Activated CD8-positive, alpha-beta memory T cell treated with anti-CD3 and anti-CD28 coated beads, Interleukin-2, amount 50 U/mL, for 1 hour (primary cell): Measurements from ENCODE around the gene NUDT3.
A peak's percentile ranks its signal among the peaks of the same experiment; 100 is the strongest.

Experiments used
- DNase-seq: peaks from one replicate; pipeline ENCODE4 v3.0.0-alpha.2; 2020; ENCODE audit errors: extremely low read depth

The NUDT3 gene

DNA sequence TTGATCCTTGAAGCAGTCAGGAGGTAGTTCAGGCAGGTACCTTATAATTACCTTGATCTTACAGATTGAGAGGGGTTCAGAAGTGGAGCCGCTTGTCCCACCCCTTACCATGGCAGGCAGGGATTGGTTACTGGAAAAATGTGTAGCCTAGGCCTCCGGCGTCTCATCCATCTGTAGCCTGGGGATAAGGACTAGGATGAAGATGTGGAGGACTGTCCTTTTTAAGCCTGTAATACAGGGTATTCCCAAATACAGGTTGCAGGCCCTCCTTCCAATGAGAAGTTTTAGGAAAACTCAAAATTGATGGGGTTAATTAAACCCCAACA lies 153.0 kb downstream of the NUDT3 start:
- DNase-seq: no peak

DNA sequence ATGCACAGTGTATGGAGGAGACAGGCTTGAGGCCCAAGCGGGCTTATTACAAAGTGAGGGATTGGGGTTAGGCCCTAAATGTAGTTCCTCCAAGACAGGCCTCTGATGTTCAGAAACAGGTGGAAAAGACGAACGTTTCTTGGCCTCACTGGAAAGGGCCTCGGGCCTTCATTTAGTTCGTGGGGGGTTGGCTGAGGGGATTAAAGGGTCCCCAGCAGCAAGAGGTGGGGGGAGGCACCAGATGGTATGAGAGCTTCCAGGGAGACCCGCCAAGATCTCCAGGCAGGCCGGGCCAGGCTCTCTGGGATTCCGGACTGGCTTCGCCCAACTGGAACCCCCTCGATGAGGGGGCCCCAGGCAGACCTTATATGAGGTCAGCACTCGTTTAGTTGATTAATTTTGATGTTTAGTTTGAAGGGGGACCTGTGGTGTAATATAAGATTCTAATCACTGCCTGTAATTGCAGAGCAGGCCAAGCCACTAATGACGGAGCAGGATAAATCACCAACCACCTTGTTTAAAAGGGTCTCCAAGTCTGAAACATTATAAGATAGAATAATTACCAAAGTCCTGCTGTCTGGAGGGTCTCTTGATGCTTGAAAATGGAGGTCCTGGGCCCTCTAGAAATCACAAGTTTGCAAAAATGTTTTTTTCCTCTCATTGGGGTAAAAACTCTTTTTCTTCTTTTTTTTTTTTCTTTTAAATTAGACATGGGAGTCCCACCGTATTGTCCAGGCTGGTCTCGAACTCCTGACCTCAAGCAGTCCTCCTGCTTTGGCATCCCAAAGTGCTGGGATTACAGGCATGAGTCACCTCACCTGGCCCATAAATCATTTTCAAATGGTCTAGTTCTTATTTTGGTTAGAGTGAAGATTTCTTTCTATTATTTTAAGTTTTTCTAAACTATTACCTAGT lies 153.6 kb downstream of the NUDT3 start:
- no peak for DNase-seq

DNA sequence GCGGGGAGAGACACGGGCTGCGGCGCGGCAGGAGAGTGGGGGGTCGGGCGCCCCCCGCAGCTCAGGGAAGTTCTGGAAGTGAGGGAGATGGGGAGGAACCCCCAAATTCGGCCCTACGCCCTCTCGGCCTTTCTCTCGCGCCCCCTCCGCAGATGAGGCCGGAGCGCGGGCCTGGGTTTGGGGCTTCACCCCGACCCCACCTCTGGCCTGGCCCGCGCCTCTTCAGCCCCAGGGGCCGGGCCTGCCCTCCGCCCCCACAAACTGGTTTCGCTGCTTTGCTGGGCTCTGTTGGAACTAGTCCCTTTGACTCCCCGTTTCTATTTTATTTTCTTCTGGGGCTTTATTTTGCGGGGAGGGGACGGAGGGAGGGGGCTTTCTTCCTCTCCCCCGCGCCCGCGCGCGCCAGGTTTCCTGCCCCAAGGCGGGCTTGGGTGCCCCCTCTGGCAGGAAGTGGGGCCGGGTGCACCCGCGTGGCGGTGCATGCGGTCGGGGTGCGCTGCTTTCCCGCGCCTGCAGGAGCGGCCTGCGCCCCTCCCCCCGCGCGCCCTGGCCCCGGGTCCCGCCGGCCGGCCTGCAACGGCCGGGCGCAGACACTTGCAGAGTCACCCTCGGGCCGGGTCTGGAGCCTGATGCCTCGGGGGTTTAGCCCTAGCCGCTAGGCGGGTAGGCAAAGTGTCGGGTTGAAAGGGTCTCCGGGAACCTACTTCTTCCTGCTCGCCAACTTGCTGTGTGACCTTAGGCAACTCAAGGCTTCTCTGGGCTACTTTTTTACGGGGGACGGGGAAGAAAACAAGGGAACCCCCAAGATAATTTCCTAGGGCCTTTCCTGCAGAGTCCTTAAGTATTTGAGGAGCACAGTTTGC lies 154.5 kb downstream of the NUDT3 start:
- DNase-seq: no peak

DNA sequence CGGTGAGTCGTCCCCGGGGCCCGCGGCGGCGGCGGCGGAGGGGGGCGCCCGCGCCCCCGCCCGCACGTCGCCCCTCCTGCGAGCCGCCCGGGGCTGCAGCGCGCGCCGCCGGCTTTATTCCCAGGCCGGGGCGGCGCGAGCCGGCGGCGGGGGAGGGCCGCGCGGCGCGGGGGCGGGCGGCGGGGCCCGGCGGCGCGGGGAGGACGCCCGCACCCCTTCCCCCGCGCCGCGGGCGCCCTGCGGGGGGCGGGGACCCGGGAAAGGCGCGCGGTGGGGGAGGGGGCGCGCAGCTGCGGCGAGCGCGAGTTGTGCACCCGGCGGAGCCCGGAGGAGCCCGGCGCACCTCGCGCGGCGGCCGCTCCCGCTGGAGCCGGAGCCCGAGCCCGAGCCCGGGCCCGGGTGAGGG lies 155.2 kb downstream of the NUDT3 start:
- DNase-seq: no peak

DNA sequence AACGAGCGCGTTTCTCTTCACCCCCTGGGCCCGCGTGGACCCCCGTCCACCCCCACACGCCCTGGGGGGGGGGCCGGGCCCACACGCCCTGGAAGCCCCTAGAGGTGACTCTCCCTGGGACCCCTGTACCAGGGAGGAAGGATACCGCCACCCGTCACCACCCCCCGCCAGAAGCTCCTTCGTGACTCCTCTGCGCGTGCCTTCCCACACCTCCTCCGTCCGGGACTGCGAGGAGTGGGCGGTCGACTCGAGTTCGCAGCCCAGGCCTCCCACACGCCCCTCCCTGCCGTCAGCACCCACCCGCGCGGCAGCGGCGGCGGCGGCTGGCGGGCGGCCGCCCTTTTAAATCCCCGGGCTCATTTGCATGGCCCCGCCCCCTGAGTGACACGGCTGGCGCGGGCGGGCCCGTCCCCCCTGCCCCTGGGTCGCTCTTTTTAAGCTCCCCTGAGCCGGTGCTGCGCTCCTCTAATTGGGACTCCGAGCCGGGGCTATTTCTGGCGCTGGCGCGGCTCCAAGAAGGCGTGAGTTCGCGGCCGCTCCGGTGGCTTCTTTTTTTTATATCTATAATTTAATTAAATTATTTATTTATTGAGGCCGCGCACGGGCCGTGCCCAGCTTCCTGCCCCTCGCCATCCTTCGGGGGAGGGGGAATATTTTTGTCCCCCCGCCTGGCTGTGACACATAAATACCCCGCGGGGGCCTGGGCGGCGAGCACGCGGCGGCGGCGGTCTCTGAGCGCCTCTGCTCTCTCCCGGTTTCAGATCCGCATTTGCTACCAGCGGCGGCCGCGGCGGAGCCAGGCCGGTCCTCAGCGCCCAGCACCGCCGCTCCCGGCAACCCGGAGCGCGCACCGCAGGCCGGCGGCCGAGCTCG lies 155.8 kb downstream of the NUDT3 start, which contains the start of gene HMGA1:
Gene HMGA1, plus strand, starts transcription at position 431 of the 873 bp plus-strand sequence. CDS start 3,908 bp downstream, outside the sequence.
- DNase-seq: peak; percentile 85

DNA sequence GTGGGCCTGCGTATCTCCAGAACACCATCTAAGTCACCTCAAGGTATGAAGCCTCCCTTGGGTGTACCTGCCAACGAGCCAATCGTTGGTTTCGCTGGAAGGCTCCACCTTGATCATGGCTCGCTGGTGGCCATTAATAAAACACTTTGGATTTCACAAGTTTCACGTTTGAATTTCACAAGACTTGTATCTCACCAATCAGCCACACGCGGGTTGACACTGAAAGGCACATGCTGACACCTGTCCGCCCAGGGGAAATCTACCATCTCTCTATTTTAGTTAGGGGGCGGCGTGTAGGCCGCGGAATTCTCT lies 156.4 kb downstream of the NUDT3 start:
- DNase-seq: no peak

DNA sequence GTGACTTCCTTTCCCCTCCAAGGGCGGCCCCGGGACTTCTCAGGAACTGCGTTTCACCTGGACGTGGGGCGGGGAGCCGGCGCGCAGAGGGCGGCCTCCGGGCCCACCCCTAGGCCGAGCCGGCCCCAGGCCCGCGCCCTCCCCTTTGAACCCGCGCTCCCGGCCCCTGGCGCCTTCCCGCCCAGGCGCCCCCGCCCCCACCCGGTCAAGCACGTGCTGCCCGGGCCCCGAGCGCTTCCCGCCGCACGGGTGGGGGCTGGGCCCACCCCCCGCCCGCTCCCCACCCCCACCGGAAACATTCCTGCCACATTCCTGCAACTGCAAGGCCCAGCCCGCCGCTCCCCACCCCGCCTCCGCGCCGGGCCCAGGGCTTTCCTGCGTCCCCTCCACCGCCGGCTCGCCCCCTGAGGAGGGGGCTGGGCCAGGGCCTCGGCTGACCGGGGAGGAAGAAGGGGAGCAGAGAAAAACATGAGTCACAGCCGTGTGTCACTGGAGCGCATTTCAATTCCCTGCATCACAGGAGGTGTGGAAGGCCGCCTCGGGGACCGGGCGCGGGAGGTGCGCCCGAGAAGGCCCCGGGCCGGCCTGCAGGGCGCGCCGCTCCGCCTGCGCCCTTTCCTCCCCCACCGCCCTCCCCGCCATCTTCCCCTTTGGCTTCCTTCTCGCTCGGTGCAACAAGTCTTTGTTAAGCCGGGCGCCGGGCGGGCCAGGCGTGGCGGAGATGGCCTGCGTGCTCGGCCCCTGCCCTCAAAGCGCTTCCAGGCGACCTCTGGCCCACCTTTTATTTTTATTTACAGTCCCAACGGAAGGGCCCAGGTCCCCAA lies 156.9 kb downstream of the NUDT3 start:
- DNase-seq: no peak

DNA sequence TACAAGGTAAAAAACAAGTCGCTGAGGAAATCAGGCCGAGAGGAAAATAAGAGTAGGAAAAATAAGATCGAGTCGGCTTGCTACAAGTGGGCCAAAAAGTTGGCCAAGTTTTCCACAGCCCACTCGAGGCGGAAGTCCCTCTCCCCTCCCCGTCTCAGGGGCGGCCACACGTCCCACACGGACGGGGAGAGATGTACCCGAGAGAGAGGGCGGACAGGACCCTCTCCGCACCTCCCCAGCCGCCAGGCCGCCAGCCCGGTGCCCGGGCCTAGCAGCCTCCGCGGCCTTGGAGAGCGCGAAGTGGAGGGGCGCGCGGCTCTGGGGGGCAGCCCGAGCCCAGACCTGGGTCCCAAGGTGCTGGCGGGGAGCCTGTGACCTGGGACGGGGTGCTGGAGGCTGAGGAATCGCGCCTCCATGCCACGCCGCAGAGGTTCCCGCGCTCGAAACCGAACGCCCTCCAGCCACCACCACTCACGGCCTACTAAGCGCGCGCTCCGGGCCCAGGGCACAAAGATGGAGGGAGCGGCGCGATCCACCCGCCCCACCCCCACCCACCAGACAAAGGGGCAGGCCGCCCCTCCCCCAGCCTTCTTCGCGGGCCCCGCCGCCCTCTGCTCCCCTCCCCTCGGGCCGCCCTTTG lies 157.7 kb downstream of the NUDT3 start:
- no peak for DNase-seq

DNA sequence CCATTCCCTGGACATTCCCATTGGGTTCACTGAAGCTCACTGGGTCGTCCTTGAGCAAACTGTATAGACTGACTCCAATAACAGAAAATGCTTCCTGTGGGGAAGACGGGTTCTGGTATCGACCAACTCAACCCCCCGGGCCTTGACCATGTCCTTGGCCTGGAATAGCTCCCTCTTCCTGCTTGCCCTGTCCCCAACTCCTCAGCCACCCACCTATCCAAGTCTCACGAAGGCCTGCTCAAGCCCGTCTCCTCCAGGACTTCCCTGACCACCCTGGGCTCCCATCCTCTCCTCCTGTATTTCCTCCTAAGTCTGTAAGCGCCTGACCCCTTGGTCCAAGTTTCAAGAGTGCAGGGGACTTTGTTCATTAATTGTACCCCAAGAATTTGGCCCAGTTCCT lies 158.6 kb downstream of the NUDT3 start:
- DNase-seq: no peak

DNA sequence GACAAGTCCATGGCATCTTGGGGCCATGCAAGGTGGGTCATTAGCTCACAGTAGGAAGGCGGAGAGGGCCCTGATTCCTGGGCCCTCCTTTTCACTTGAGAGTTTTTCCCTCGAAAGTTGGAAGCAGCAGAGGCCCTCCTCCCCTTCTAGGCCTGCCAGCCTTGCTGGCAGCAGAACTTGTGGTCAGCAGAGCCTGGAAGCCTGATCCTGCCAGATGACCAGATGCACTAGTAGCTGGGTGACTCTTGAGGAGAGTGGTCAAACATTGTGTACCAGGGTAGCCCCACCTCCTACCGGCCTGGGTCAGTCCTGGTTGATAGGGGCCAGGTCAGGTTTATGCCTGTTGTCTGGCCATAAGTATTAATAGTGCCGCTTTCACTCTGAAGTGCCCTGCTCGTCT lies 159.6 kb downstream of the NUDT3 start:
- DNase-seq: no peak

DNA sequence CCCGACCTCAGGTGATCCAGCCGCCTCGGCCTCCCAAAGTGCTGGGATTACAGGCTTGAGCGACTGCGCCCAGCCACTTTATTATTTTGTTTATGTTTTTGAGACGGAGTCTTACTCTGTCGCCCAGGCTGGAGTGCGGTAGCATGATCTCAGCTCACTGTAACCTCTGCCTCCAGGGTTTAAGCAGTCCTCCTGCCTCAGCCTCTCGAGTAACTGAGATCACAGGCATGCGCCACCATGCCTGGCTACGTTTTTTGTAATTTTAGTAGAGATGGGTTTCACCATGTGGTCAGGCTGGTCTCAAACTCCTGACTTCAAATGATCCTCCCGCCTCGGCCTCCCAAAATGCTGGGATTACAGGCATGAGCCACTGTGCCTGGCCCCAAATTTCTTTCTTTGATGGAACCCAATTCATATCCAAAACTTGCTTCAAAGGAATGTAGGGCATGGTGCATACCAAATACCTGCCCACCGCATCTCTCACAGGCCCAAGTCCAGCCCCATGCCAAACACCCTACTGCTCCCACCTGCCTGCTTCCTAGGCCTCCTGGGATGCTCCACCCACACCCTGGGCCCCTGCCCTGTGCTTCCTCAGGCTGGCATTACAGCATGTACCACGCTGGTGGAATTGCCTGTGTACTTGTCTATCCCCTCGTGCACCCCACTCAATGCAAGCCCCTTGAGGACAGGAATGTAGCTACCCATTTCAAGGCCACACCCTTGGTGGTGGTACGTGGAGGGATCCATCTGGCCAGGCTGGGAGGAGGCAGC lies 160.7 kb downstream of the NUDT3 start:
- no peak for DNase-seq

DNA sequence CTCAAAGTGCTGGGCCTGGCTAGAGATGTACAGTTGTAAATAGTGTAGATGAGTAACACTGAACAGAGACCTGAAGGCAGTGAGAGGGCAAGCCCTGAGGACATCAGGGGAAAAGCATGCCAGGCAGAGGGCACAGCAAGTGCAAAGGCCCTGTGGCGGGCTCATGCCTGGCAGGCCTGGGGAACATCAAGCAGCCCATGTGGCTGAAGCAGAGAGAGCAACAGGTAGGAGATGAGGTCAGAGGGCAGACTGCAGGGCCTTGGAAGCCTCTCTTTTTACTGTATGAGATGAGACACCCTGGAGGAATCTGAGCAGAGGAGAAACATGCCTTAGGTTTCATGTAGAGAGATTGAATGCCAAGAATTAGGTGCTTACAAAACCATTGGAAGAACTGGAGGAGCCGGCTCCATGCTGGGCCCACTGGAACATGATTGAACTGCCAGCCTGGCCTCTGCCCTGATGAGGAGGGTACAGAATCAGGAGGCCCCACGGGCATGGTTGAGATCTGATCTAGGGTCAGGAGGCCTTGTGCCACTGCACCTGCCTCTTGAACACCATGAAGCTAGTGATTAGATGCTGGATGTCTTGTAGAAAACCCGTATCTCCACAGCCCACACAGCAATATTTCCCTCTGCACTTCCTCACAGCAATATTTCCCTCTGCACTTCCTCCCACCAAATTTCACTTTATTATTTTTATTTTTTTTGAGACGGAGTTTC lies 161.7 kb downstream of the NUDT3 start:
- DNase-seq: no peak

DNA sequence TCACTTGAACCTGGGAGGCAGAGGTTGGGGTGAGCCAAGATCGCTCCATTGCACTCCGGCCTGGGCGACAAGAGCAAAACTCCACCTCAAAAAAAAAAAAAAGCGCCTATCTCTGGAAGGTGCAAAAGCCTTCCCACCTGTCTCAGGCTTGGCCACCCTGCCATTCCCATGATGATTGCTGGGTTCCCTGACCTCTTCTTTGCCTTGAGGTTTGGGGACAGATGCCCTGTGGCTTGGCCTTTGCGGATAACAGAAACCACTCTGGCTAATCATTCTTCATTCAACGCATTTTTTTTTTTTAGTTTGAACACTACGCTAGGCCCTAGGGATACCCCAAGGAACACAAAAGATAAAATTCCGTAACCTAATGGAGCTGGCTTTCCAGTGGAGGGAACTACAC lies 162.6 kb downstream of the NUDT3 start:
- DNase-seq: no peak
